Measurements from ENCODE around the gene SVOP. TPM values are rescaled to one million over a fixed set of nuclear protein-coding genes. Genes with fewer than 3 reads are reported as not detected.

The SVOP gene
- total RNA-seq, 1 donor from 2014 or later = not detected

DNA sequence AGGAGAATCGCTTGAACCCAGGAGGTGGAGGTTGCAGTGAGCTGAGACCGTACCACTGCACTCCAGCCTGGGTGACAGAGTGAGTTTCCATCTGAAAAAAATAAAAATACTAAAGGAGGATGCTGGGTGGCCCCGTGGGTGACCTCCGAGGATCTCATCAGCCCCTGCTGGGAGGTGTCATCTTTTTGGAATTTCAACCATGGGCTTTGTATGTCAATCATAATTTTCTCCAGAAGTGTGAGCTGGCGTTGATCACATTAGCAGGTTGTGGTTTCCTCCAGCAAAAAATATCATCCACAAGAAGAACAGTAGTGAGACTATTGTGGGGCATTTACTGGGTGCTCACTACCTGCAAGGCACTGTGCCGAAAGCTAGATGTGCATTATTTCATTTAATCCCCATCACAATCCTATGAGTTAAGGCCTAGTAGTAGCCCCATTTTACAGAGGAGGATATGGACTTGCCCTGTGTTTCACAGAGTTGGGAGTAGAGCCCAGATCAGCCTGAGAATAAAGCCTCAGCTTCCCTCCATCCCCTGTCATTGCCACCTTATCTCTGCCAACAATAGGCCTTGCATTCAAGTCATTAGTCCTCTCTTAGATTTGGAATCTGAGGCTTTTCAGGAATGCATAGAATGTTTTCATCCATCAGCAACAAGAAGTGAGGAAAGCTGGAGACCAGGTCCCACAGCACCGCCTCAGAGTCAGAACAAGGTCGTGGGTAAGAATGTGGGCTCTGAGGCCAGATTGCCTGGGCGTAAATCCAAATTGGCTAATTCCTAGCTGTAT is 39.8 kb downstream of the SVOP start:
- ATAC-seq = no peak

DNA sequence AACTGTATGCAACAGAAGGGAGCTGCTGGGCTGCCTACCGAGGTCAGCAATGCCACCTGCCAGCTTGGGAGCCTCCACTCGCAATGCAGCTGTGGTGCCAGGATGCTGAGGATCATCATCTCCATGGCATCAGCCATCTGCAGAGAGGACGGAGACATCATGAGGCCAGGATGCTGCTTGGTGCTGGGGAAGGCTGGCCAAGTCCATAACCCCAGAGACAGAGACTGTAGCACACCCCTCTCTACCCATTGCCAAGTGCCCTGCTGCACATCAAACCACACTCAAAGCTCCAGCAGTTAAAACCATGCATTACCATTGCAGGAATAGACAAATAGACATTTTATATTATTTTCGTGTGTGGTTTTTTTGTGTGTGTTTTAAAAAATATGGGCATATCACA is 43.5 kb downstream of the SVOP start:
- ATAC-seq = no peak
- no peak for DNase-seq (ENCODE audit: low spot score)

More for the DNA sequence above, 39.8 kb downstream of the SVOP start:
- DNase-seq (ENCODE audit: low spot score) = peak; percentile 21

DNA sequence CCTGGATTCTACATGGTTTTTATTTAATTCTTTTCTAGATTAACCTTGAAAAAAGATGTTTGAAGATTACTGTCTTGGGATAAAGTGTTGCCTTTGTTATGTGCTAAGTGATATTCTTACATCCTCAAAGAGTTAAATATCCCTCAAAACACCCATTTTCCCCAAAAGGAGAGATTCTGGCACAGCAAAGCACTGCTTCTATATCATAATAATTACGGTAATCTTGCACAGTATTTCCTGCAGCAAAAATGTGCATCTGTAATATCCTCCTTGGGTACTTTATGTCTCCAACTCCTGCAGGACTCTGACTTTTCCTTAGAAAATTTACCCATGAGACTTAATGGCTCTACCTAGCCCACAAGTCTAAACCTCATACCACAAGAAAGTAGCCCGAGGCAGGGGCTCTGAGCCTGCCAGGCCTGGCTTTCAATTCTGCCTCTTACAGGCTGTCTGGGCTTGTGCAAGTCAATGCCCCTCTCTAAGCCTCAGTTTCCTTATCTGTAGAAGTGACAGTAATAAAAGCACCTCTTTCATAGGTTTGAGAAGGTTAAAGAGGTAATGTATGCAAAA is 45.8 kb downstream of the SVOP start:
- ATAC-seq = no peak
- DNase-seq (ENCODE audit: low spot score) = no peak

DNA sequence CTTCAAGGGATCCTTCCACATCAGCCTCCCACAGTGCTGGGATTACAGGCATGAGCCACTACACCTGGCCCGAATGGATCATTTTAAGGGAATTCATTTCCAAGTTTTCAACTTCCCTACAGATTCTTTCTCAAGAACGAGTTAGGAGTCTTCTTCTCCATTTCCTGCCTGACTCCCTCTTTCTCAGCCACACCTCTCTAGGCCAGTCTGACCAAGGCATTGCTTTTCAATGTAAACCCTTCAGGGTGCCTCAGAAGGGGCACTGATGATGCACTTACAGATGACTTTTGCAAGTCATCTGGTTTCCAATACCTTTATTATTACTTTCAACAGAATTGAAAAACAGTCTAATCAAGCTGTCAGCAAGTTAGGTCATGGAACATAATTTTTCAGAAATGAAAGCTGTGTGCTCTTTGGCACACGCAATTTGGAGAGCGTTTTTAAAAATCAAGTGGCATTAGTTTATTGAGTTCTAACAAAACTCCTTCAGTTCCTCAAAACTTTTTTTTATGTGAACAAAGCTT is 47.2 kb downstream of the SVOP start:
- ATAC-seq (no peak), DNase-seq (ENCODE audit: low spot score) (no peak)

DNA sequence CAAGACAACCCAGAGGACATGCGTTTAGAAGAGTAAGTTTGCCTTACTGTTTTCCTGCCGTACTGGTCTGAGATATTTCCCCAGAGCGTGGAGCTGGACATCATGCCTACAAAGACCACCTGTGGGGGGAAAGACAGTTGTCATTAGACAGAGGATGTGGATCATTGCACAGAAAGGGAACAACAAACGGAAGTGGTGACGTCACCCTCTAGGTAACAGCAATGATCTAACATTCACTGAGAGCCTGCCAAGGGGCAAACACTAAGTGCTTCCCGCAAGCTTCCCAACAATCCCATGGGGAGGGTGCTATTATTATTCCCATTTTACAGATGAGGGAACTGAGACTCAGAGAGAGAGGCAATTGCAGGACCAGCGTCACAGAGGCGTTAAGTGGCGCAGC is 48.5 kb downstream of the SVOP start:
- DNase-seq (ENCODE audit: low spot score) = no peak
- ATAC-seq = no peak

DNA sequence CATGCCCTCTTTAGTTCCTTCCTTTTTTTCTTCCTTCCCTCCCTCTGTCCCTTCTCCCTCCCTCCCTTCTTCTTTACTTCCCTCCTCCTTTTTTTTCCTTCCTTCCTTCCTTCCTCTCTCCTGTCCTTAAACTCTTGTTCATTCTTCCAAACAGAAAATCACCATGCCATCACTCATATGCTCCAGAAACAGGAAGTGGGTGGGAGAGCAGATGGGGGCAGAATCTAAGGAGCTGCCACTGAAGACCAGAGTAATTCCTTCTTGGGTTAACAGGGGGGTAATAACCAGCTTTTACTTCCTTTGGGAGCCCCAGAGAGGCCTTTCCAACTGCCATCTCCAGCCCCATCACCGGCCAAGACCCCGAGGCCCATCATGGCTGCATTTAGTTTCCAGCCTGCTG is 51.2 kb downstream of the SVOP start:
- no peak for ATAC-seq
- DNase-seq (ENCODE audit: low spot score) = no peak

DNA sequence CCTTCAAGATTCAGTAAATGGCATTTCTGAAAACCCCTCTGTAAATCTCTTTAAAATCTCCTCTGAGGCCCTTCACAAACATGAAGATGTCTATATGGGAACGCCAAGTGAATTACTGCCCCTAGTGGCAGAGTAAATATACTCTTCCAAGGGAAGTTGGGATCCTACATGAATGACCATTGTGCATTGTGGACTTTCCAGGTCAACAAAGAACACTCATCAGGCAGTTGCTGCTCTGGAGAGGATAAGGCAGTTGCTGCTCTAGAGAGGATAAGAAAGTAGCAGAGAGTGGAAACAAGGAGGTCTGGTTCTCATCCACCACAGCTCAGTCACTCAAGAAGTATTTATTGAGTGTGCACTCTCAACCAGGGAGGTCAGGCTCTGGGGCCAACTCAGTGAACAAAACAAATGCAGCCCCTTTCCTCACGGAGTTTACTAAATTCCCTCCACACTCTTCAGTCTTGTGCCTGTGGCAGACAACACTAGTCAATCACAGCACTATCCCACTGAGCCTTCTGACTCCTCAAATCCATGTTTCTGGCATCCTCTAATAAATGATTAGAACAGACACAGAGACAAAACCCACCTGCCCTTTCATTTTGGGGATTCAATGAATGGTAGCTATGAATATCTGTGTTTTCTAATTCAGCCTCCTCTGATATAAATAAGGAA is 52.9 kb downstream of the SVOP start:
- DNase-seq (ENCODE audit: low spot score) (no peak), ATAC-seq (peak; percentile 65)

DNA sequence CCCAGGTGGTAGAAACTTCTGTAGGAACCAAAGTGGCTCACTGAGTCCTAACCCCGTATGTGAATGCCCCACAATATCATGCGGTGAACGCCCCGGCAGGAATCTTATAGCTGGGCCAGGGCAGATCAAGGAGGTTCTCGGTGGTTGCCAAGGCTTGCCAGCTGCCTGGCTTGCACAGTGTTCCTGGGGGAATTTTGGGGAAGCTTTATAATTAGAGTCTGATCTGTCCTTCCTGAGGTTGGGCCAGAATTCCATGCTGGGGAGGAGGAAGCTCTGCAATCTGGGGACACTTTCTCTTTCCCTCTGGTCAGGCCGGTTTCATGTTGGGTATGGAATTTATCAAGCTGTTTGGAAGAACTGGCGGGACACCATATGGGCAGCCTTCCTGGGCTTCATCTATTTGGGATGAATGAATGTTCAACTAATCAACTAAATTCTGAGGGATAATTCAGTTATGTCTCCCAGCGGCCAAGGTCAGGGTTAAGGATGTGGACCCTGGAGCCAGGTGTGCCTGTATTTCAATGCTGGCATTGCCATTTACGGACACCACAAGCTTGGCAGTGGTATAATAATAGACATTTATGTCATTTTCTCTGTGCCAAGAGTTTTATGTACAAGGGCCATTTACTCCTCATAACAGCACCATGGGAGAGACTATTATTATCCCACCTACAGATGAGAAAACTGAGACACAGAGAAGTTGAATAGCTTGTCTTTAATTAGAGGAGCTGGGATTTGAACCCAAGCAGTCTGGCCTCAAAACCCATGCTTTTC is 54.3 kb downstream of the SVOP start:
- ATAC-seq (no peak), DNase-seq (ENCODE audit: low spot score) (no peak)

DNA sequence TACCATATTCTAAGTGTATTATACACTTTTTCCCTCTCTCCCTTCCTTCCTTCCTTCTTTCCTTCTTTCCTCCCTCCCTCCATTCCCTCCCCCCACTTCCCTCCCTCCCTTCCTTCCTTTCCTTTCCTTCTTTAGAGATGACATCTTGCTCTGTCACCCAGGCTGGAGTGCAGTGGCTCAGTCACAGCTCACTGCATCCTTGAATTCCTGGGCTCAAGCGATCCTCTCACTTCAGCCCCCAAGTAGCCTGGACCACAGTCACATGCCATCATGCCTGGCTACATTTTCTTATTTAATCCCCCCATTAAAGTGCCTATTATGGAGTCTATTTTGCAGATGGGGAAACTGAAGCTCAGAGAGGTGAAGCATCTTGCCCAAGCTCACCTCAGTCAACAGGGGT is 55.0 kb downstream of the SVOP start:
- no peak for DNase-seq (ENCODE audit: low spot score)
- no peak for ATAC-seq

DNA sequence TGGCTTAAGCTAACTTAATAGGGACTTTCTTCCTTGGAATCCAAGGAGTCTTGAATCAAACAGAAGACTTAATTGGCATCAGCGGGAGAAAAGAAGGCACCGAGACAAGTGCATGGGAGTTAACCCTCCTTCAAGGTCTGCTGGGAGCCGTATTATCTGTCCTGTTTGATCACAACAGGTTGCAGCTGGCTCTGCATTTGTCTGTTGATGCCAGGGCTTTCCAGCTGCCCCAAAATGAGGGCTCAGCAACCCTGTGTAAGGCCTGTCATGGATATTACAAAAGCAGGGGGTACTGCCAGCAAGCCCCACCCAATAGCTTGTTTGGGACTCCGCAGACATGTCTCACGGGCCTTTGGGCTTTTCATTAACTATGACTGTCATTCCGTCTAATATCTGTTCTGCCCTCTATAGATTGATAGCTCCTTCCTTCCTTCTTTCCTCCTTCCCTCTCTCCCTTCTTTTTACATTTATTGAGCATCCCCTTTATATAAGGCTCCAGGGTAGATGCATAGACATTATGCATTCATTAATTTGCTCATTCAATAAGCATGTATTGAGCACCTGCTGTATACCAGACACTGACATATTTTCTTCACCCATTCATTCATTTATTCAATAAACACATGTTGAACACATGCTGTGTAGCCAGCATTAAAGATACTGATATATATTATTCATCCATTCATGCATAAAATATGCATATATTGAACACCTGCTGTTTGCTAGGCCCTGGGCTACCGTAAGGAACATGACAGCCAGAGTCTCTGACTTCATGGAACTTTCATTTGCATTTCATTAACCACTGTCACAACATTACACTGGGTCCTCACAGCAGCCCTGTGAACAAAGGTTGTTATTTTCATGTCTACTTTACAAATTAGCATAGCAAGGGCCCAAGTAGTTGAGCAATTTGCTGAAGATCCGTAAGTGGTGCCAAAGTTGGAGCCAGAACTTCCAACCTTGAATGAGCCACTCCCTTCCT is 56.2 kb downstream of the SVOP start:
- ATAC-seq (no peak), DNase-seq (ENCODE audit: low spot score) (no peak)

DNA sequence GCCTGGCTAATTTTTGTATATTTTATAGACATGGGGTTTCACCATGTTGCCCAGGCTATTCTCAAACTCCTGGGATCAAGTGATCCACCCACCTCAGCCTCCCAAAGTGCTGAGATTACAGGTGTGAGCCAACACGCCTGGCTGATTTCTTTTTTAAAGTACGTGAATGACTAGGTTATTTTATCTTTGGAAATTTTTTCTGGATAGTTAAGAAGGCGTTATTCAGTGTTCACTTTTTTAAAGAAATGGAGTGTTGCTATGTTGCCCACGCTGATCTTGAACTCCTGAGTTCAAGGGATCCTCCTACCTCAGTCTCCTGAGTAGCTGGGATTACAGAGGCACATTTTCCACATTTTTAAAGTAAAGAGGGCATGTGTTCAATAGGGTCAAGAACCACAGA is 58.6 kb downstream of the SVOP start:
- ATAC-seq (no peak), DNase-seq (ENCODE audit: low spot score) (no peak)

DNA sequence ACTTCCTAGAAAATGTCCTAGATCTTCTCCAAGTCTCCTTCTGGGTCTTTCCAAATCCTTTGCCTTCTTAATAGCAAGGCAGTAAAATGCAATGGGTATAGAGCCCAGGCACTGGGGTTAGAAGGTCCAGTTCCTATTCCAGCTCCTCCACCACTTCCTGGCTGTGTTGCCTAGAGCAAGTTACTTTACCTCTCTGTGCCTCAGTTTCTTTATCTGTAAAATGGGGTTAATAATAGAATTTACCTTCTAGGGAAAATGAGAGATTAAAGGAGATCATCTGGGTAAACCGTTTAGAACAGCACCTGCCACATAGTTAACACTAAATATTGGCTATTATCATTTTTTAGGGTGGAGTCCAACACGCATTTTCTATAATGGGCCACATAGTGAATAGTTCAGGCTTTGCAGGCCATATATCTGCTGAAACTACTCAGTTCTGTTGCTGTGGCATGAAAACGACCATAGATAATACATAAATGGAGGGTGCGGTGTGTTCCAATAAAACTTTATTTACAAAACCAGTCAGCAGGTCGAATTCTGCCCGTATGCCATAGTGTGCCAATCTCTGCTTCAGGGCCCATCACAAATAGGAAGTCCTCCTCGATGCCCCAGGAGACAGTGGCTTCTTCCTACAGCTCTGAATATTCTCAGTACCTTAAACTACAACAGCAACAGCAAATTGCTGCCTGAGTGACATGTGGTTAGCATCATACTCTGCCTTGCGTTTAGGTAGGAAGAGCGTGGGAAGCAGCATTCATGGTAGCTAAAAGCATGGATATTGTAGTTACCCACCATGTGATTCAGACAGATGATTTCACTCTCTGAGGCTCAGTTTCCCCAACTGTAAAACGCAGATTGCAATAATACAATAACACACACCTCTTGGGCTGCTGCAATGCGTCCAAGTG is 60.9 kb downstream of the SVOP start:
- ATAC-seq (no peak), DNase-seq (ENCODE audit: low spot score) (no peak)

DNA sequence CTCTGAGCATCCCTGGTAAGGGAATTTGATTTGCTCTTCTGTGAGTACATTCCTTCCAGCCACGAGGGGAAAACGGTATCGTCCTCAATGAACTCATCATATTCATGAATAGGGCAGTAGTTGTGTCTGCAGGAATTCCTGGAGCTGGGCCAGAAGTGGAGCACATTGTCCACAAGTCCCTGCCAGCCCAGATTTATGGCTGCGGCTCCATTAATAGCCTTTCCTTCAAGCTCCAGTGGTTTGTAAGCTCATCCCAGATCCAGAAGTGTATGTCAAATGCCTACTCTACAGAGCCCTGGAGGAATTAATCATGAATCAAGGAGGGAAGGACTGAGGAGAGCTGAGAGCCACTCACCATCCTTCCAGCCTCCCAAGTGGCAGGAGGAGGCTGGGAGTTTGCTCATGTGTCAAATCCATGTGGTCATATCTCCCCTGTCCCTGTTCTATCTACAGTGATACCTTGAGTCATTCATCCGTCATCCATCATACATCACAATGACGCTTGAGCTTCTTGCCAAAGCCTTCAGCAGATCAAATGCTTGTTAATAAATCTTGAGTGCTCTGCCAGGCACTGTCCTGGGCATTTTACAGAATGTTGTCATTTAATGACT is 65.5 kb downstream of the SVOP start:
- no peak for ATAC-seq
- DNase-seq (ENCODE audit: low spot score) = no peak

DNA sequence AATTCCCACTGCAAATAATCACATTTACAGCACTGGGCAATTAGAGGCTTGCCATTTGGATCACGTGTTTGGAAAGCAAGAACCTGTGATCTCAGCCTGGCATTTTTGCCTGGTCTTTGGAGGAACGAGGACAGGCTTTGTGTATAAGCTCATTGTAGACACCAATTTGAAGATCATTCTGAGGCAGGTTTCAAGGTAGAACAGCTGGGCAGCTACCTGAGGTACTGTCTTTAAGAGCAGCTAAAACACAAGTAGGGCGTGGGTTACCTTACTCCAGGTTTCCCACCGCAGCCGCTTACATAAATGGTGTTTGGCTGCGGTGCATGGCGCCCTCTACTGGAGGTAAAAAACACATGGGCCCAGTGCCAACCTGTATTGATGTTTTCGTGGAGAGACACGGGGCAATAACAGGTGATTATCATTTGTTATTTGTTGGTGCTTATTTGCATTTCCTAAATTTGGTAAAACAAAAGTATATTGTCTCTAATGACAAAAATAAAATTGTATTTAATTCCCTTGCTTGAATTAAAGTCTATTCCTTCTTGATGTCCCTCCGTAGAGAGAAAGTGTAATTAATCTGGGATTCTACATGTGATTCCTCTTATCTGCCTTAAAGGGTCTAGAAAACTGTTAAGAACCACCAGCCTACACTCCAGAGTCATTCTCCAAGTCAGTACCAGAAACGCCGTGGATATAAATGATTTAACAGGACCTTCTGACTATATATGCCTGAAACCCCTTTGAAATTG is 69.7 kb downstream of the SVOP start:
- ATAC-seq (peak; percentile 98), DNase-seq (ENCODE audit: low spot score) (peak; percentile 86)

DNA sequence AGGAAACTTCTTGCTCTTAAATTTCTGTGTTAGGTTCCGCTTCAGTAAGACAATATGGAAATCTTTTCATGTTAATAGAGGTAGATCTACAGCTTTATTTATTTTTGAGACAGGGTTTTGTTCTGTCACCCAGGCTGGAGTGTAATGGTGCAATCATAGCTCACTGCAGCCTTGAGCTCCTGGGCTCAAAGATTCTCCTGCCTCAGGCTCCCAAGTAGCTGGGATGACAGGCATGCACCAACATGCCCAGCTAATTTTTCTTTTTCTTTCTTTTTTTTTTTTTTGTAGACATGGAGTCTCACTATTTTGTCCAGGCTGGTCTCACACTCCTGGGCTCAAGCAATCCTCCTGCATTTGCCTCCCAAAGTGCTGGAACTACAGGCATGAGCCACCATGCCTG is 70.9 kb downstream of the SVOP start:
- DNase-seq (ENCODE audit: low spot score) = no peak
- no peak for ATAC-seq

DNA sequence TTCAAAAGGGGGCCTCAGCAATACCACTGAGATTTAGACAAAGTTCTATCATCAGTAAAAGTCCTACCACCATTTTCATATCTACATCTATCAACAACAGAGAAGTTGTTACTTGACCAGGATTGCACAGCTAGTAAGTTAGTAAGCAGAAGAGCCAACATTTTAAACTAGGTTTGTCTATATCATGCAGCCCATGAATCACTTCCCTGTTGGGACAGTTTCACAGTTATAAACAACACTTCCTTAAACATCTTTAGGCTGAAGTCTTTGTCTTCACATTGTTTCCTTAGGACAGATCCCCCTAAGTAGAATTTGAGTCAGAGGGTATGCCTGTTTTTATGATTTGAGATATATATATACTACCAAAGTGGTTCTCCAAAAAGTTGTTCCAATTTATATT is 72.5 kb downstream of the SVOP start:
- ATAC-seq = no peak
- DNase-seq (ENCODE audit: low spot score) = no peak

DNA sequence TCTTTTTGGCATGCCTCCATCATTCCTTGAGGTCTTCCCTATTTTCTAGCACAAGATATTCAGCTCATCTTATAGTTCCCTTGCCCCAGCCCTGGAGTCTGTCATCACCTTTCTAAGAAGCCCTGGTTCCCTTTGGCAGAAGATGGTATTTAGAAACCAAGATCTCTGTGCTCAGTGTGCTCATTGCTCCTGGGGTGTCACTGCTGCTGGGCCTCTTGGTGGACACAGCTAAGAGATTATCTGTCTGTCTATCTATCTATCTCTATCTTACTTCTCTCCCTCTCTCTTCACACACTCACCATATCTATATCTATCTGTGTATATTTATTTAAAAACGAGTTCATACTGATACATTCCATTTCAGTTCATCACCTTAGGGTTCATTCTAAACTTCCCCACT is 73.8 kb downstream of the SVOP start:
- DNase-seq (ENCODE audit: low spot score) = no peak
- no peak for ATAC-seq

DNA sequence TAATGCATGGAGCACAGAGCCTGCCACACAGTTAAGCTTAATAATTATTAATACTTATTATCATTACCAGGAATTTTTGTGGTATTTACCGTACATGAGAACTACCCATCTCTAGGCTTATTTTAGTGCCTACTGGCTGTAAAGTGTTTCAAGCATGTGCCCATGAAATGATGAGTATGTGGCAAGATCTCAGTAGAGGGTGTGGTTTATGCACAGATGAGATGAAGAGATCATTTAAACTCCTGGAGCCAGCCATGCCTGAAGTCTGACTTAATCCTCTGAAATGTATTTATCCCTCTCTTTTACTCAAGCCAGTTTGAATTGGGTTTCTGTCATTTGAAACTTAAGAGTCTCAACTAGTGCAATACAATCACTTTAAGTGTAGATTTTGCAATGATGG is 80.7 kb downstream of the SVOP start:
- ATAC-seq = no peak
- DNase-seq (ENCODE audit: low spot score) = no peak
